Measurements from ENCODE around the gene TANGO2.

DNA sequence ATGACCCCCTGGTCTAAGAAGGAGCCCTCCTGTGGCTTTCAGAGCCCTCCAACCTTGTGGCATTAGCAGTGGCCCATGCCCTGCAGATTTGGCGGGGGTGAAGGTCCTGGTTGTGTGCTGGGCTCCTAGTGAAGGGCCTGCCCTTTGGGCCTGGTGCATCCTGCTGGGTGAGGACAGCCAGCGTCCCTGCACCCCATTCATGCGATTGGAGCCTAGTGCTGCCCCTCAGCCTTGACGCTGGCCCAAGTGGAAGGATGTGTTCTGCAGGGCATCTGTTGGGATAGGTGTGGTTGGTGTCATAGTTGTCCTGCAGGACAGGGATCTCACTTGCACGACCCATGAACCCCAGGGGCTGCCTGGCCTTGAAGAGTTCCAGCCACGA is 31.0 kb downstream of the TANGO2 start:
- TF ChIP-seq, protein P1, sequence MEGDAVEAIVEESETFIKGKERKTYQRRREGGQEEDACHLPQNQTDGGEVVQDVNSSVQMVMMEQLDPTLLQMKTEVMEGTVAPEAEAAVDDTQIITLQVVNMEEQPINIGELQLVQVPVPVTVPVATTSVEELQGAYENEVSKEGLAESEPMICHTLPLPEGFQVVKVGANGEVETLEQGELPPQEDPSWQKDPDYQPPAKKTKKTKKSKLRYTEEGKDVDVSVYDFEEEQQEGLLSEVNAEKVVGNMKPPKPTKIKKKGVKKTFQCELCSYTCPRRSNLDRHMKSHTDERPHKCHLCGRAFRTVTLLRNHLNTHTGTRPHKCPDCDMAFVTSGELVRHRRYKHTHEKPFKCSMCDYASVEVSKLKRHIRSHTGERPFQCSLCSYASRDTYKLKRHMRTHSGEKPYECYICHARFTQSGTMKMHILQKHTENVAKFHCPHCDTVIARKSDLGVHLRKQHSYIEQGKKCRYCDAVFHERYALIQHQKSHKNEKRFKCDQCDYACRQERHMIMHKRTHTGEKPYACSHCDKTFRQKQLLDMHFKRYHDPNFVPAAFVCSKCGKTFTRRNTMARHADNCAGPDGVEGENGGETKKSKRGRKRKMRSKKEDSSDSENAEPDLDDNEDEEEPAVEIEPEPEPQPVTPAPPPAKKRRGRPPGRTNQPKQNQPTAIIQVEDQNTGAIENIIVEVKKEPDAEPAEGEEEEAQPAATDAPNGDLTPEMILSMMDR (conservative IDR thresholded peaks at IDR 0.05): no peak
- TF ChIP-seq ZFX (IDR thresholded peaks at IDR 0.05): no peak

Data from C4-2B (cell line).